GM12878 (cell line): ENCODE measurements around the gene ATXN7L1. TPM values are rescaled to one million over a fixed set of nuclear protein-coding genes. Genes with fewer than 3 reads are reported as not detected.
A peak's percentile ranks its signal among the peaks of the same experiment; 100 is the strongest.

Source experiments
- ATAC-seq: fragments of 200-7000 bp; cut with Tn5 transposase; 3 replicates; pipeline ENCODE4 v1.9.1; 2020; ENCODE audit warnings: mild to moderate bottlenecking, moderate library complexity
- BruUV-seq: library from RNA; stranded (reverse); fragments of 400-500 nt; replicated peaks from 2 replicates; lab custom pipeline; 2021; lab: Mats Ljungman, UMichigan
- CTCF ChIA-PET: fragments of 300-600 bp; sonication (Branson Sonifier 250); formaldehyde crosslinking; extraction: SDS; loops from one replicate; lab custom pipeline; 2021; ENCODE audit warnings: inconsistent platforms; lab: Yijun Ruan, JAX
- POLR2A ChIA-PET: fragments of 350-600 bp; formaldehyde crosslinking; extraction: SDS; loops from one replicate; lab custom pipeline; 2021; ENCODE audit warnings: inconsistent platforms; lab: Charles Lee
- RAD21 ChIA-PET: fragments of 300-600 bp; sonication (Branson Sonifier 250); formaldehyde crosslinking; loops from one replicate; lab custom pipeline; 2023; ENCODE audit warnings: antibody characterized with exemption; ENCODE audit not compliant: unreplicated experiment; lab: Charles Lee
- SMC1A ChIA-PET: fragments of 300-600 bp; sonication (Branson Sonifier 250); formaldehyde crosslinking; loops from one replicate; lab custom pipeline; 2023; ENCODE audit not compliant: unreplicated experiment, uncharacterized antibody; lab: Charles Lee
- DNase-seq: peaks from one replicate; pipeline ENCODE4 v3.0.0-alpha.2; 2011; ENCODE audit warnings: low read depth, low spot score
- FAIRE-seq: peaks from 3 replicates; lab custom pipeline; 2011; peaks lifted over from hg19 to GRCh38; lab: Jason Lieb, UNC
- H2AFZ ChIP-seq: 2 replicates; pipeline ENCODE4 v1.6.0; 2011; ENCODE audit warnings: low read depth, low read length, control low read depth; ENCODE audit not compliant: control insufficient read depth
- H3K27ac ChIP-seq: 2 replicates; pipeline ENCODE4 v1.5.1; 2011; ENCODE audit warnings: control low read depth; ENCODE audit not compliant: control insufficient read depth, insufficient read depth
- H3K27me3 ChIP-seq, 2 experiments: replicated peaks in 1 of 2; 2 replicates each; pipeline versions ENCODE4 v1.6.0 to v1.6.1; 2011; ENCODE audit warnings: low read length in 1 of 2; ENCODE audit not compliant: control insufficient read depth in 2 of 2, insufficient read depth in 2 of 2
- H3K36me3 ChIP-seq, 2 experiments: 2 replicates each; pipeline ENCODE4 v1.5.1; 2011; ENCODE audit warnings: low read length in 1 of 2; ENCODE audit not compliant: control insufficient read depth in 2 of 2, insufficient read depth in 2 of 2
- H3K4me1 ChIP-seq: 2 replicates; pipeline ENCODE4 v1.6.1; 2011; ENCODE audit warnings: mild to moderate bottlenecking, low read length, moderate library complexity, mixed read lengths; ENCODE audit not compliant: control insufficient read depth, insufficient read depth
- H3K4me2 ChIP-seq: 2 replicates; pipeline ENCODE4 v1.6.0; 2011; ENCODE audit warnings: control low read depth; ENCODE audit not compliant: control insufficient read depth, insufficient read depth
- H3K4me3 ChIP-seq: fragments of 200-600 bp; sonication (generic); 2 replicates; pipeline ENCODE4 v1.5.1; 2016
- H3K79me2 ChIP-seq: 2 replicates; pipeline ENCODE4 v1.6.0; 2011; ENCODE audit warnings: low read length; ENCODE audit not compliant: control insufficient read depth, insufficient read depth
- H3K9ac ChIP-seq: 2 replicates; pipeline ENCODE4 v1.8.0; 2011; ENCODE audit warnings: low read length, control low read depth, mixed read lengths; ENCODE audit not compliant: control insufficient read depth, insufficient read depth
- H3K9me3 ChIP-seq: replicated peaks from 3 replicates; pipeline ENCODE4 v1.5.1; 2011; ENCODE audit warnings: mild to moderate bottlenecking, low read length; ENCODE audit not compliant: control insufficient read depth, insufficient read depth
- H4K20me1 ChIP-seq: 2 replicates; pipeline ENCODE4 v1.6.0; 2011; ENCODE audit not compliant: control insufficient read depth, insufficient read depth
- EED ChIP-seq: sonication (generic); IDR thresholded peaks from 2 replicates; pipeline ENCODE4 v1.6.1; 2016; ENCODE audit warnings: antibody characterized with exemption, low read depth
- ETV6 ChIP-seq, 2 experiments: fragments of 450-650 bp in 1 of 2; IDR thresholded peaks in 1 of 2; conservative IDR thresholded peaks in 1 of 2; 2 replicates each; pipeline ENCODE4 v1.6.1; 2014; ENCODE audit warnings: antibody characterized with exemption in 1 of 2, borderline replicate concordance in 1 of 2, low read depth in 1 of 2, mild to moderate bottlenecking in 1 of 2, moderate library complexity in 1 of 2
- FOXM1 ChIP-seq: IDR thresholded peaks from 2 replicates; pipeline ENCODE4 v1.6.1; 2012; ENCODE audit warnings: low read depth, mild to moderate bottlenecking, inconsistent platforms, low read length, moderate library complexity
- IRF5 ChIP-seq: fragments of 450-650 bp; IDR thresholded peaks from 2 replicates; pipeline ENCODE4 v1.6.1; 2017; ENCODE audit warnings: borderline replicate concordance
- JUNB ChIP-seq: IDR thresholded peaks from 2 replicates; pipeline ENCODE4 v1.6.1; 2016; ENCODE audit warnings: antibody characterized with exemption, mild to moderate bottlenecking
- MEF2A ChIP-seq: IDR thresholded peaks from 2 replicates; pipeline ENCODE4 v1.6.1; 2011; ENCODE audit warnings: low read depth, mild to moderate bottlenecking, low read length, moderate library complexity; ENCODE audit not compliant: insufficient read depth
- NFIC ChIP-seq: IDR thresholded peaks from 2 replicates; pipeline ENCODE4 v1.6.1; 2012; ENCODE audit warnings: low read depth, mild to moderate bottlenecking, inconsistent platforms, low read length, moderate library complexity
- NFXL1 ChIP-seq: fragments of 450-650 bp; IDR thresholded peaks from 2 replicates; pipeline ENCODE4 v1.6.1; 2017; ENCODE audit warnings: antibody characterized with exemption, mild to moderate bottlenecking, borderline replicate concordance
- RAD21 ChIP-seq: IDR thresholded peaks from 2 replicates; pipeline ENCODE4 v1.6.1; 2011; ENCODE audit warnings: mild to moderate bottlenecking, low read depth, low read length, moderate library complexity; ENCODE audit not compliant: insufficient read depth
- RUNX3 ChIP-seq: IDR thresholded peaks from 2 replicates; pipeline ENCODE4 v1.6.1; 2012; ENCODE audit warnings: low read length, inconsistent platforms
- SMAD1 ChIP-seq: fragments of 450-650 bp; IDR thresholded peaks from 2 replicates; pipeline ENCODE4 v1.6.1; 2018; ENCODE audit warnings: mild to moderate bottlenecking, low read depth; ENCODE audit not compliant: partially characterized antibody
- TCF12 ChIP-seq: IDR thresholded peaks from 2 replicates; pipeline ENCODE4 v1.6.1; 2011; ENCODE audit warnings: low read depth, mild to moderate bottlenecking, low read length
- TCF3 ChIP-seq: IDR thresholded peaks from 2 replicates; pipeline ENCODE4 v1.6.1; 2012; ENCODE audit warnings: low read depth, mild to moderate bottlenecking, low read length, borderline replicate concordance; ENCODE audit not compliant: insufficient read depth
- WGBS: methylation state at CpG from one replicate; pipeline ENCODE4 v1.1.6; 2016; ENCODE audit warnings: low lambda C conversion rate; ENCODE audit not compliant: insufficient replicate concordance, insufficient coverage; ENCODE audit errors: missing lambda C conversion rate; 5-methylcytosine and 5-hydroxymethylcytosine counted together
- in situ Hi-C: fragments of 300-500 bp; cut with MboI; formaldehyde crosslinking; loops from 9 replicates; pipeline ENCODE4 v1.14.3; 2018; ENCODE audit warnings: mixed read lengths
- intact Hi-C: fragments of 100-400 bp; cut with micrococcal nuclease; formaldehyde crosslinking; loops from one replicate; pipeline ENCODE4 v1.14.2; 2022; ENCODE audit not compliant: unreplicated experiment
- polyA plus RNA-seq, 11 experiments: library from polyadenylated mRNA; depleted of rRNA in 4 of 11; unstranded in 6 of 11; stranded (reverse) in 5 of 11; fragments of >200 nt; fragmentation: Nextera tagmentation in 4 of 11; fragmentation: Illumina TruSeq in 1 of 11; extraction: Ambion mirVana in 4 of 11; extraction: Trizol in 1 of 11; gene quantifications; 1 replicate in 1 of 11; 2 replicates in 10 of 11; pipeline versions ENCODE4 v1.2.1 to v1.2.3, GENCODE V29; 2011 to 2016; ENCODE audit warnings: inconsistent platforms in 2 of 11, missing spikeins in 2 of 11, low read depth in 1 of 11
- total RNA-seq, 4 experiments: library from RNA; depleted of rRNA in 3 of 4; stranded (reverse); fragments of >200 nt in 3 of 4; fragmentation: Illumina TruSeq in 1 of 4; extraction: Trizol in 1 of 4; gene quantifications; 2 replicates each; pipeline versions ENCODE4 v1.2.1 to v1.2.3, GENCODE V29; 2013 to 2021

Gene ATXN7L1
- total and polyA plus RNA-seq, 10 of the 15 experiments (the other 5 are each of a cell fraction or from before 2014, with no cell fraction given), result 0.40 to 2.9 (median 1.2) TPM

- no peak for TF ChIP-seq TCF3
- 0 out of 2 replicates have a peak, but pooled peaks have one; percentile 36 for TF ChIP-seq NFXL1
- TF ChIP-seq SMAD1, result no peak
- no peak for TF ChIP-seq IRF5
- TF ChIP-seq TCF12, result peak; percentile 40; the same call in 1 of the 2 replicates
- peak; percentile 53 for TF ChIP-seq JUNB
- TF ChIP-seq NFIC, result peak; percentile 53; the same call in 1 of the 2 replicates
- 0 out of 2 replicates have a peak, but pooled peaks have one; percentile 36 for TF ChIP-seq MEF2A
- 0 out of 2 replicates have a peak, but pooled peaks have one; percentile 42 for TF ChIP-seq FOXM1
- peak; percentile 77 for TF ChIP-seq RUNX3
- TF ChIP-seq ETV6 (conservative IDR thresholded peaks at IDR 0.05 in 1 of 2, IDR thresholded peaks at IDR 0.05 in 1 of 2; ENCODE audit: borderline replicate concordance in 1 of 2, low read depth in 1 of 2), result peak in 1 of 2 experiments; percentile 45; a peak in 1 of 4 replicates
- TF ChIP-seq RAD21, result no peak
- TF ChIP-seq EED, result 0 out of 2 replicates have a peak, but pooled peaks have one; percentile 38
- peak; percentile 84 for ATAC-seq
- Histone ChIP-seq H3K36me3 (no peaks in the 10 kb centered on the region), H4K20me1 (no peaks in the 10 kb centered on the region), H3K9ac (no peak overlapping the region), H2AFZ (no peak overlapping the region), H3K27me3 (no peaks in the 10 kb centered on the region; a peak in 1 of 4 replicates), H3K27ac (no peak overlapping the region), H3K4me1 (peaks cover 10% of the 10 kb centered on the region; the same call in 1 of the 2 replicates), H3K4me3 (no peak overlapping the region), H3K79me2 (no peaks in the 10 kb centered on the region), H3K9me3 (no peaks in the 10 kb centered on the region), H3K4me2 (0 out of 2 replicates have a peak overlapping the region, but pooled peaks have one; percentile 29)
- RAD21 ChIA-PET, result interaction anchor here (0.9 to 1.7 kb wide), 2 partner anchors 15 to 30 kb away, joined by 3 read pairs; no protein-coding TSS in a partner anchor
- in situ Hi-C loops (loop anchor here (10.0 kb wide), 1 partner anchor 1074 kb away; no protein-coding TSS in a partner anchor), intact Hi-C loops (no loop called here)
- WGBS, result 19% methylated on average over 3 of the region's 3 CpGs
- peak; percentile 26 for DNase-seq
- BruUV-seq, result no TSS peak
- SMC1A ChIA-PET, result interaction anchor here (0.6 to 2.5 kb wide), 7 partner anchors 9 to 229 kb away, joined by 3 to 9 read pairs (median 3); no protein-coding TSS in a partner anchor
- FAIRE-seq, result no peak
- POLR2A ChIA-PET, result interaction anchor here (1.0 to 1.7 kb wide), 2 partner anchors 16 to 32 kb away, joined by 3 to 4 read pairs; no protein-coding TSS in a partner anchor
- CTCF ChIA-PET, result interaction anchor here (0.6 to 1.7 kb wide), 3 partner anchors 22 to 40 kb away, joined by 3 to 4 read pairs (median 3); no protein-coding TSS in a partner anchor
Observed at GRCh38 chr7:105800442-105800841, 76.0 kb downstream of the ATXN7L1 start.
